GM18505 (cell line): ENCODE results near the gene ZSWIM6.

Experiments
- ATAC-seq: cut with Tn5 transposase; IDR thresholded peaks from one replicate; pipeline ENCODE4 v1.9.1; 2021; ENCODE audit not compliant: unreplicated experiment
- POLR2A ChIP-seq: IDR thresholded peaks from 4 replicates; pipeline ENCODE4 v1.6.1; 2011; ENCODE audit warnings: borderline replicate concordance; ENCODE audit not compliant: insufficient read depth, insufficient read length; ENCODE audit errors: extremely low read depth

Gene ZSWIM6

DNA sequence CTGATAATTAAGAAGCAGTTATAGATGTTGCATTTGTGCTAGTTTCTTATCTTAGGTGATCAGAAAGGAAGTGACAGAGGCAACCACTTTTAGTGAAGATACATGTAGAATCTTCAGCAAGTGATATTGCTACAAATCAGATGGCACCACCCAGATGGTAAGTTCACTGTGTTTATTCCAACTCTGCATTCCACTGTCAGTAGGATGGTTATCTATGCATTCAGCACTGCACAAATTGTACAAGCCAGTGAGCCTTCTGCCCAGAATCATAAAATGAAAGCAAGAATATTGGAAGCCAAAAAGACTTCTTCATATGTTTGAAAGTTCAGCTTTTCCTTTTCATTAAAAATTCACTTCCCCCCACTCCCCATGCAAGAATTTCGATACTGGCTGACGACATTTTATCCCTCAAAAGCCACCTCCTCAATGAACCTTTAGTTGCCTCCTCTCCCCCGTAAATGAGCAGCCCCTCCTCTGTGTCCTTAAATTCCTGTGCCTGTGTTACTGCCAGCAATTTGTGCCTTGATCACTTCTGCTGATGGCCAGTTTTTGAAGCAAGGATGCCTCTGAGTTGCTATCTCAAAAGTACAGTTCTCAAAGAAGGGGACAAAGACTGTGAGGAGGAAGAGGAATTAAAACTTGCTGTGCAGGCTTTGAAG, 91.6 kb downstream of the ZSWIM6 start:
- ATAC-seq: no peak
- TF ChIP-seq POLR2A: no peak

- TF ChIP-seq POLR2A: no peak
- no peak for ATAC-seq
Observed at GRCh38 chr5:61425918-61426317, 93.9 kb downstream of the ZSWIM6 start.

- no peak for ATAC-seq
- TF ChIP-seq POLR2A: no peak
Observed at GRCh38 chr5:61429906-61430305, 97.8 kb downstream of the ZSWIM6 start.

DNA sequence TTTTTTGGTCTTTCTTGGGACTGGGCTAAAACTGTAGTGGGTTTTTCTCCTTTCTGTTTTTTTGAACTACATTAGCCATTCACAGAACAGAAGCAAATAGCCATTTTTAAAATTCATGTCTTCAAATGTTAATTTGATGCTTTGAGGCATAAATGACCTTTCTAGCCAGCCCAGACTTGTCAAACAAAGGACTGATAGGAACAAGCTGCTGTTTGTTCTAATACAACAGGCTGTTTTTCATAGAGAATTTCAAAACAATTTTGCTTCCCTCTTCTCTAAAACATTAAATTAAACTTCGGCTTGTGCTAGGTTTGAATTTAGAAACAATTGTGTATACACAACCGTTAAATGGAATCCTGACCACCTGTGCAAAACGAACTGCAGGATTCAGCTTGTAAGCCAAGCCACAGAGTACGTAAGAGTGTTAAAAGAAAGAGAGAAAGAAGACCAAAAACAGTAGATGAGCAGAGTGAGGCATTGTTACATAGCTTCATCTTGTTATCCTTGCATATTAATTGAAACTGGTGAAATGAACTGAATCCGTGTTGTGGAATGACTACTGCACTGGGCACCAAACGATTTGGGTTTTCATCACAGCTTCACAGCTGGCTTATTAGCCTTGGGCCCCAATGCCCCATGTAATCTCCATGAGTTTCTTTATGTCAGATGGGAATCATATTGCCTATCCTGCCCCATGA, 100.0 kb downstream of the ZSWIM6 start:
- no peak for ATAC-seq
- no peak for TF ChIP-seq POLR2A

- ATAC-seq: no peak
- TF ChIP-seq POLR2A: no peak
Observed at GRCh38 chr5:61435368-61435767, 103.3 kb downstream of the ZSWIM6 start.

GRCh38 chr5:61438298-61438970, 106.4 kb downstream of the ZSWIM6 start:
- ATAC-seq: no peak
- no peak for TF ChIP-seq POLR2A

DNA sequence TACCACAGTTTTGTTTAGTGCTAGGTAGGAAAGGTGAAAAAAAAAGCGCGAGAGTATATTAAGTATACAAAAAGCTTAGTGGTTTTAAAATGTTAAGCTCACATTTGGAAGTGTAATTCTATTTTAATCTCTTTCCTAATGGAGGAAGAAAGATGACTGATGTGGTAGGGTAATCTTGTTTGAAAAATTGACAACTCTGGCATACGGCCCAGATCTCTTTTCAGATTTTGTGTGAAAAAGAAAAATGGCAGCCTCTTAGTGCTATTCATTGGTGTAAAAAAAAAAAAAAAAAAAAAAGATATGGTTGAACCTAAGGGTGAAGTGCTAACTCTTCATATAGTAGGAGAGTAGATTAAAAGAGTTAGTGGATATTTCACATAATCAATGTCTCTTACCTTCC, 108.0 kb downstream of the ZSWIM6 start:
- no peak for ATAC-seq
- no peak for TF ChIP-seq POLR2A

DNA sequence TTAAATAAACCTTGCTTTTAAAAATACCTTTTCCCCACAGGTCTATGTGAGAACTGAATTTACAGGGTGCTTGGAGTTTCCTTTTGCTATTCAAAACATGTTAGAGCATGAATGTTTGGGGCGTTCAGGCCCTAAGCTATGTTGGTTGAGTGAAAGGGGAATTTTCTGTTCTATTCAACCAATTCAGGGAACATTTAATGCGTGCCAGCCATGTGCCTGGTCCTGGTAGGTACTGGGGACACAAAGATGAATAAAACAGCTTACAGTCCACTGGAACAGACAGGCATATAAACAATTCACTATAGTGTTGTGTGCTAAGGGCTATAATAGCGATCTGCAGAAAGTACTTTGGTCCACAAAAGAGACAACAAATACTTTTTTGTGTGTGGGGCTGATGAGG, 108.5 kb downstream of the ZSWIM6 start:
- no peak for TF ChIP-seq POLR2A
- no peak for ATAC-seq

GRCh38 chr5:61441742-61442141, 109.7 kb downstream of the ZSWIM6 start:
- TF ChIP-seq POLR2A: no peak
- ATAC-seq: no peak

GRCh38 chr5:61447780-61448495, 115.9 kb downstream of the ZSWIM6 start:
- no peak for TF ChIP-seq POLR2A
- ATAC-seq: no peak

DNA sequence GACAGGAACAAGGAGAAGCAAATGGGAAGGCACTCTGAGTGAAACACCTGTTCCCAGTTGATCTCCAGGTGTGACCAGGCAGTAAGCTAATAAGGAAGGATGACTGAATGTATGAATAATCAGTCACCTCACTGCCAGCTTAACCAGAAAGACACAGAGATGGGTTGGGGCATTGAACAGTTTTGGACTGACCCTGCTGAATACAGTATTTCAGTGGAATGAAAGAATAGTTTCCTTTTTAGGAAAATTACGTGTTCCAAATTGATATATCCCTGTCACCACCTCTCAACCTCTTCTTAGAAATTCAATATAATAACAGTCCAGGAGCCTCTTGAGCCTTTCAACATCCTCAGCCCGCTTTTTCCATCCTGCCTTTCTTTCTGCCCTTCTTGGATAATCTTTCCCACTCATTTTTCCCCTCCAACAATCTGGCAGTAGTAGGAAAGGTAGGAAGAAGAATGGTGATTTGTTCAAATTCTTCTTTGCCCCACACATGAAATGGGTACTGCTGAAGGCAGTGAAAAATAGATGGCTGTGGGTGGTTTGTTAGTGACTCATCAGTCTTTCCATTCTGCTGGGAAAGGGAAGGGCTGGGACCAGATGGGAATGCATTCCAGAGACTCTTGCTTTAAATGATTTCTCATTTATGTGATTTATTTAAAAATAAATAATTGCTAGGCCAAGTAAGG, 117.9 kb downstream of the ZSWIM6 start:
- no peak for ATAC-seq
- no peak for TF ChIP-seq POLR2A

DNA sequence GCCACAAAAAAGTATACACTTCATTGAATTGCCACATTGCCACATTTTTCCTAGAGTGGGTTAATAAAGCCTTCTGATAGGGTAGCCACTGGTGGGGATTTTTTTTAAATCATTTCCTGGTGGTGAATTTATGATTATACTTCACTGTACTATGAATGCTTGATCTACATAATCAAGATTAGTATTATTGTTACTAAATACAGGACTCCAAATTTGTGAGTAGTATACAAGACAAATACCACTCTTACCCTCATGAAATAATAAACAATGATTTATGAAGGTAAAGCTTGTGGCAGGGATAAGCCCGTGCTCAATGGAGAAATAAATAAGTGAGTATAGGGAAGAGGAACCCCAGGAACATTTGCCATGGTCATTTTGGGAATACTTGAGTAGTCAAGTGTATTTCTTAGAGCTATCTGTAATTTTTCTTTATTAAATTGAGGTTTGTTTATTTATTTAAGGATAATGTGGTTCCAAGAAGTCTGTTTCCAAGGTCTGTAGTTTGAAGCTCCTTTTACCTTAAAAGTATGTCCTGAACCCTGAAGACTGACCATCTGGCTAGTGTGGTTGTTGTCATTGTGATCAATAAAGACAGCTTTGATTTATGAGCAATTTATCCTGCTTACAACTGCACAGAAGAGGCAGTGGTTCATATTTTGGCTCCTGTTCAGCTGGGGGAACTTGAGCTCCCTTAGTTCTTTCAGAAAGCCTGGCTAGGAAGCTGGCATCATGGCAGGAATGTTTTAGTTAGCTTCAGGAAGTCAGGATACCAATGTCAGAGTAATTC, 118.6 kb downstream of the ZSWIM6 start:
- TF ChIP-seq POLR2A: no peak
- ATAC-seq: no peak
